A673 (cell line): ENCODE measurements around the gene TCTN1.

ENCODE experiments used
- EZH2 ChIP-seq: fragments of 200-600 bp; sonication (generic); IDR thresholded peaks from 2 replicates; pipeline ENCODE4 v1.6.1; 2017; ENCODE audit warnings: borderline replicate concordance, low read depth, mild to moderate bottlenecking, mixed read lengths, antibody characterized with exemption, low read length; ENCODE audit not compliant: poor library complexity, severe bottlenecking
- TF ChIP-seq, protein P1 (sequence below): fragments of 300-800, 200-600 bp; sonication (generic); conservative IDR thresholded peaks from 2 replicates; pipeline ENCODE4 v1.5.1; 2017; ENCODE audit warnings: low read depth, mild to moderate bottlenecking, antibody characterized with exemption, low read length, moderate library complexity, mixed read lengths

DNA sequence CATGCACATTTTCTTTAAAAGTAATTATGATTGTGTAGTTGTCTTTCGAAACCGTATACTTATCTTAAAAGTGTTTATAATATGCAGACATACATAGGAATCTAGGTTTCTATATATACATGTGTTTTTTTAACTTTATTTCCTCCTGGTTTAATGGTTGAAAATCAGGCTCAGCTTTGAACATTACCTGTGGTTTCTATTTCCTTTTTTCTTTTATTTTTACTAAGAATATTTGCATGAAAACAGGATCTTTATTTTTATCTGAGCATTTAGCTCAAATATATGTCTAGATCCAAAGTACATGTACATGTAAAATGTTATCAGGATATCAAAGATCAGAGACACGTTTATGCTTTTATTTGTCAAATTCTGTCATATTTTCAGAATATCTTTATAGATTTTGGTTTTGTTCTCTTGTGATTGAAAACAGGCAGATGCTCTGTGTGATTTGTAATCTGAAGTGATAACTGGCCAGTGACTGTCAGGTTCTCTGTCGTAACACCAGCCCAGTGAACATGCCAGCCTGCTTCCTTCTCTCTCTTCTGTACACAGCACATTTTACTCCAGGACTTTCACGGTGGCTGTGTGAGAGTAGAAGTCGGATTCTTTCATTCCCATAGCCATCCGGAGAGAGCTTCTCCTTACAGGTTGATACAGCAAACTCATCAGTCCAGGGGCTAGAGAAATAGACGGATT lies 13.7 kb downstream of the TCTN1 start:
- TF ChIP-seq, protein P1, sequence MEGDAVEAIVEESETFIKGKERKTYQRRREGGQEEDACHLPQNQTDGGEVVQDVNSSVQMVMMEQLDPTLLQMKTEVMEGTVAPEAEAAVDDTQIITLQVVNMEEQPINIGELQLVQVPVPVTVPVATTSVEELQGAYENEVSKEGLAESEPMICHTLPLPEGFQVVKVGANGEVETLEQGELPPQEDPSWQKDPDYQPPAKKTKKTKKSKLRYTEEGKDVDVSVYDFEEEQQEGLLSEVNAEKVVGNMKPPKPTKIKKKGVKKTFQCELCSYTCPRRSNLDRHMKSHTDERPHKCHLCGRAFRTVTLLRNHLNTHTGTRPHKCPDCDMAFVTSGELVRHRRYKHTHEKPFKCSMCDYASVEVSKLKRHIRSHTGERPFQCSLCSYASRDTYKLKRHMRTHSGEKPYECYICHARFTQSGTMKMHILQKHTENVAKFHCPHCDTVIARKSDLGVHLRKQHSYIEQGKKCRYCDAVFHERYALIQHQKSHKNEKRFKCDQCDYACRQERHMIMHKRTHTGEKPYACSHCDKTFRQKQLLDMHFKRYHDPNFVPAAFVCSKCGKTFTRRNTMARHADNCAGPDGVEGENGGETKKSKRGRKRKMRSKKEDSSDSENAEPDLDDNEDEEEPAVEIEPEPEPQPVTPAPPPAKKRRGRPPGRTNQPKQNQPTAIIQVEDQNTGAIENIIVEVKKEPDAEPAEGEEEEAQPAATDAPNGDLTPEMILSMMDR = no peak
- no peak for TF ChIP-seq EZH2
